Glutamatergic neuron (in vitro differentiated cells): ENCODE data around the gene NSMCE1. TPM values are rescaled to one million over a fixed set of nuclear protein-coding genes. Genes with fewer than 3 reads are reported as not detected.
A peak's percentile ranks its signal among the peaks of the same experiment; 100 is the strongest.

Source experiments
- DNase-seq: peaks from one replicate; pipeline ENCODE4 v3.0.0; 2022
- H3K27ac Mint-ChIP-seq: one replicate; pipeline ENCODE4 v1.8.0; 2020; ENCODE audit warnings: mild to moderate bottlenecking, mixed read lengths, inconsistent platforms; ENCODE audit not compliant: unreplicated experiment
- H3K27me3 Mint-ChIP-seq: one replicate; pipeline ENCODE4 v1.8.0; 2020; ENCODE audit warnings: mild to moderate bottlenecking, moderate library complexity, mixed read lengths, inconsistent platforms; ENCODE audit not compliant: unreplicated experiment
- H3K36me3 Mint-ChIP-seq: one replicate; pipeline ENCODE4 v1.8.0; 2020; ENCODE audit warnings: mild to moderate bottlenecking, mixed read lengths, inconsistent platforms; ENCODE audit not compliant: unreplicated experiment
- H3K4me1 Mint-ChIP-seq: one replicate; pipeline ENCODE4 v1.8.0; 2020; ENCODE audit warnings: mild to moderate bottlenecking, low read depth, mixed read lengths, inconsistent platforms; ENCODE audit not compliant: unreplicated experiment
- H3K4me3 Mint-ChIP-seq: one replicate; pipeline ENCODE4 v1.8.0; 2020; ENCODE audit warnings: mild to moderate bottlenecking, mixed read lengths, inconsistent platforms; ENCODE audit not compliant: unreplicated experiment
- H3K9me3 Mint-ChIP-seq: one replicate; pipeline ENCODE4 v1.8.0; 2020; ENCODE audit warnings: mild to moderate bottlenecking, moderate library complexity, mixed read lengths, inconsistent platforms; ENCODE audit not compliant: unreplicated experiment
- CTCF ChIP-seq: fragments of 200-600 bp; sonication (generic); IDR thresholded peaks from one replicate; pipeline ENCODE4 v1.5.0; 2021; ENCODE audit not compliant: partially characterized antibody, unreplicated experiment
- total RNA-seq: library from RNA; stranded (reverse); fragmentation: NEBNext Ultra II Directional; extraction: Animal tissue kit (Norgen Biotek cat#: 25700); gene quantifications from one replicate; pipeline ENCODE4 v1.2.1, GENCODE V29; 2021; ENCODE audit not compliant: unreplicated experiment

Gene NSMCE1
- total RNA-seq, 1 donor from 2014 or later, result 32.7 TPM

- TF ChIP-seq CTCF, result no peak
- H3K36me3 Mint-ChIP-seq, result peaks cover 4% of the 10 kb centered on the region
- H3K4me1 Mint-ChIP-seq, result peaks cover 19% of the 10 kb centered on the region
- H3K4me3 Mint-ChIP-seq, result no peak overlapping the region
- peaks cover 8% of the 10 kb centered on the region for H3K27me3 Mint-ChIP-seq
- DNase-seq, result no peak
- H3K9me3 Mint-ChIP-seq, result peaks cover 9% of the 10 kb centered on the region
- H3K27ac Mint-ChIP-seq, result no peak overlapping the region
Measured at GRCh38 chr16:27220120-27220519, 48.5 kb downstream of the NSMCE1 start.

- H3K27ac Mint-ChIP-seq, result peak overlapping the region; percentile 8
- H3K27me3 Mint-ChIP-seq, result peaks cover 9% of the 10 kb centered on the region
- H3K9me3 Mint-ChIP-seq, result peaks cover 10% of the 10 kb centered on the region
- H3K36me3 Mint-ChIP-seq, result peaks cover 9% of the 10 kb centered on the region
- no peak overlapping the region for H3K4me3 Mint-ChIP-seq
- no peak for TF ChIP-seq CTCF
- no peak for DNase-seq
- H3K4me1 Mint-ChIP-seq, result peaks cover 19% of the 10 kb centered on the region
Measured at GRCh38 chr16:27219161-27219560, 49.4 kb downstream of the NSMCE1 start.

GRCh38 chr16:27218756-27219155 is 49.8 kb downstream of the NSMCE1 start:
- Mint-ChIP-seq H3K36me3 (peaks cover 9% of the 10 kb centered on the region), H3K4me3 (no peak overlapping the region), H3K4me1 (peaks cover 19% of the 10 kb centered on the region), H3K9me3 (peaks cover 10% of the 10 kb centered on the region), H3K27ac (no peak overlapping the region), H3K27me3 (peaks cover 9% of the 10 kb centered on the region)
- no peak for DNase-seq
- TF ChIP-seq CTCF, result no peak

- H3K27ac Mint-ChIP-seq, result peak overlapping the region; percentile 42
- no peak overlapping the region for H3K4me3 Mint-ChIP-seq
- TF ChIP-seq CTCF, result no peak
- H3K27me3 Mint-ChIP-seq, result peaks cover 9% of the 10 kb centered on the region
- peaks cover 9% of the 10 kb centered on the region for H3K36me3 Mint-ChIP-seq
- DNase-seq, result no peak
- H3K9me3 Mint-ChIP-seq, result peaks cover 7% of the 10 kb centered on the region
- H3K4me1 Mint-ChIP-seq, result peaks cover 16% of the 10 kb centered on the region
Measured at GRCh38 chr16:27217256-27217655, 51.3 kb downstream of the NSMCE1 start.

- peak overlapping the region; percentile 80 for H3K27ac Mint-ChIP-seq
- H3K4me3 Mint-ChIP-seq, result no peak overlapping the region
- DNase-seq, result no peak
- H3K9me3 Mint-ChIP-seq, result peaks cover 7% of the 10 kb centered on the region
- no peak for TF ChIP-seq CTCF
- H3K4me1 Mint-ChIP-seq, result peaks cover 16% of the 10 kb centered on the region
- peaks cover 9% of the 10 kb centered on the region for H3K36me3 Mint-ChIP-seq
- H3K27me3 Mint-ChIP-seq, result peaks cover 9% of the 10 kb centered on the region
Measured at GRCh38 chr16:27216297-27216885, 52.2 kb downstream of the NSMCE1 start.
